GM23338 (cell line): ENCODE measurements around the gene GALNT16.

Experiments used
- POLR2AphosphoS5 ChIP-seq: IDR thresholded peaks from 2 replicates; pipeline ENCODE4 v1.6.1; 2016; ENCODE audit warnings: antibody characterized with exemption, low read depth
- TF ChIP-seq, protein P1 (sequence below), 2 experiments: fragments of 200-600 bp in 1 of 2; sonication (generic) in 1 of 2; conservative IDR thresholded peaks; 2 replicates each; pipeline versions ENCODE4 v1.5.1 to v1.6.1; 2016 to 2017; ENCODE audit warnings: antibody characterized with exemption in 2 of 2, low read depth in 2 of 2, mild to moderate bottlenecking in 2 of 2, moderate library complexity in 1 of 2

DNA sequence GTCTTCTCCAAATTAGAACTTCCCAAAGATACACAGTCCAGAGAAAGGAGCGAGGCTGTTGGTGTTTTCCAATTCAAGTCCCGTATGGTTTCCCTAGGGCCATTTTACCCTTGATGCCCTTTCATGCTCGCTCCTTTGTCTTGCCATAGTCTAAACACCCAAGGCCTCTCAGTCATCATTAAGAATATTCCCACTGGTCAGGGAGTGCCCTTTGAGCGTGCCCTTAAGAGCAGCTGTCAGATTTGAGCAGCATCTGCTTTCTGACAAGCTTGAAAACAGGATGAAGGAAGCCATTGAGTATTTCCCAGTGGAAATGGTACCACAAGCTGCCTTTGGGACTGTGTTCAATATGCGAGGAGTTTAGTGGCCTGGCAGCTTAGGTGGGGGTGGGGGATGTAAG, 10.4 kb upstream of the GALNT16 start:
- no peak for TF ChIP-seq POLR2AphosphoS5
- TF ChIP-seq, protein P1, sequence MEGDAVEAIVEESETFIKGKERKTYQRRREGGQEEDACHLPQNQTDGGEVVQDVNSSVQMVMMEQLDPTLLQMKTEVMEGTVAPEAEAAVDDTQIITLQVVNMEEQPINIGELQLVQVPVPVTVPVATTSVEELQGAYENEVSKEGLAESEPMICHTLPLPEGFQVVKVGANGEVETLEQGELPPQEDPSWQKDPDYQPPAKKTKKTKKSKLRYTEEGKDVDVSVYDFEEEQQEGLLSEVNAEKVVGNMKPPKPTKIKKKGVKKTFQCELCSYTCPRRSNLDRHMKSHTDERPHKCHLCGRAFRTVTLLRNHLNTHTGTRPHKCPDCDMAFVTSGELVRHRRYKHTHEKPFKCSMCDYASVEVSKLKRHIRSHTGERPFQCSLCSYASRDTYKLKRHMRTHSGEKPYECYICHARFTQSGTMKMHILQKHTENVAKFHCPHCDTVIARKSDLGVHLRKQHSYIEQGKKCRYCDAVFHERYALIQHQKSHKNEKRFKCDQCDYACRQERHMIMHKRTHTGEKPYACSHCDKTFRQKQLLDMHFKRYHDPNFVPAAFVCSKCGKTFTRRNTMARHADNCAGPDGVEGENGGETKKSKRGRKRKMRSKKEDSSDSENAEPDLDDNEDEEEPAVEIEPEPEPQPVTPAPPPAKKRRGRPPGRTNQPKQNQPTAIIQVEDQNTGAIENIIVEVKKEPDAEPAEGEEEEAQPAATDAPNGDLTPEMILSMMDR (conservative IDR thresholded peaks at IDR 0.05; ENCODE audit: low read depth in 2 of 2) = no peak
